HL-60/S4 (cell line): Measurements from ENCODE around the gene WNT7A.
"Not testable (repeated sequence)": the region's sequence is repeated elsewhere in the genome, so short reads cannot be mapped to it uniquely, and the experiment has no call there.

Source experiments
- in situ Hi-C: fragments of 300-500 bp; cut with MboI; formaldehyde crosslinking; loops from 2 replicates; pipeline ENCODE4 v1.14.3; 2022; ENCODE audit warnings: low sequenced_read_pairs

WNT7A gene

GRCh38 chr3:13868844-13869724 is 10.8 kb downstream of the WNT7A start:
- in situ Hi-C loops = no loop called here

- in situ Hi-C loops = no loop called here
Observed at GRCh38 chr3:13867732-13868131, 12.1 kb downstream of the WNT7A start.

- in situ Hi-C loops = no loop called here
Observed at GRCh38 chr3:13866041-13866965, 13.6 kb downstream of the WNT7A start.

DNA sequence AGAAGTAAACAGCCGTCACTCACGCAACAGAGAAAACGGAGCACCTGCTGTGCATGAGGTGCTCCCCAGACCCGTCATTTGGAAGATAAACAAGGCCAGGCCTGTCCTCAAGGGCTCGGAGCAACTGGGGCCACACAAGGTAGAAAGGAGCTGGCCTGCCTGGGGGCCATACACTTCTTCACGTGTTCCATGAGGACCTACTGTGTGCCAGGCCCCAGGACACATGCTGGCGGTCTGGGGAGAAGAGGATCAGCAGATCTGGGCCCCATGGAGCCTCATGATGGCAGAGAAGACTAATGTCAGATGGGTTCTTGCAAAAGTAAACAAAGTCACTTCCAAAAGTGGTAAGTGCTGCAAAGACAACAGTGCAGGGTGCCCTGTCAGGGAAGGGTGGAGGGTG is 14.3 kb downstream of the WNT7A start:
- in situ Hi-C loops = no loop called here

- in situ Hi-C loops = no loop called here
Observed at GRCh38 chr3:13865106-13865505, 14.8 kb downstream of the WNT7A start.

GRCh38 chr3:13863965-13864595 is 15.8 kb downstream of the WNT7A start:
- in situ Hi-C loops = no loop called here

- in situ Hi-C loops = no loop called here
Observed at GRCh38 chr3:13863382-13863952, 16.4 kb downstream of the WNT7A start.

- in situ Hi-C loops = no loop called here
Observed at GRCh38 chr3:13861461-13861860, 18.4 kb downstream of the WNT7A start.

- in situ Hi-C loops = no loop called here
Observed at GRCh38 chr3:13860001-13860400, 19.9 kb downstream of the WNT7A start.

GRCh38 chr3:13858768-13859520 is 20.9 kb downstream of the WNT7A start:
- in situ Hi-C loops = no loop called here

GRCh38 chr3:13857702-13858380 is 22.0 kb downstream of the WNT7A start:
- in situ Hi-C loops = no loop called here

DNA sequence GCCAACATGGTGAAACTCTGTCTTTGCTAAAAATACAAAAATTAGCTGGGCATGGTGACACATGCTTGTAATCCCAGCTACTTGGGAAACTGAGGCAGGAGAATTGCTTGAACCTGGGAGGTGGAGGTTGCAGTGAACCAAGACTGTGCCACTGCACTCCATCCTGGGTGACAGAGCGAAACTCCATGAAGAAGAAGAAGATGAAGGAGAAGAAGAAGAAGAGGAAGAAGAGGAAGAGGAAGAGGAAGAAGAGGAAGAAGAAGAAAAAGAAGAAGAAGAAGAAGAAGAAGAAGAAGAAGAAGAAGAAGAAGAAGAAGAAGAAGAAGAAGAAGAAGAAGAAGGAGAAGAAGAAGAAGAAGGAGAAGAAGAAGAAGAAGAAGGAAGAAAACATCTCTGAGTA is 23.2 kb downstream of the WNT7A start:
- in situ Hi-C loops = not testable (repeated sequence)

GRCh38 chr3:13856006-13856405 is 23.9 kb downstream of the WNT7A start:
- in situ Hi-C loops = no loop called here

DNA sequence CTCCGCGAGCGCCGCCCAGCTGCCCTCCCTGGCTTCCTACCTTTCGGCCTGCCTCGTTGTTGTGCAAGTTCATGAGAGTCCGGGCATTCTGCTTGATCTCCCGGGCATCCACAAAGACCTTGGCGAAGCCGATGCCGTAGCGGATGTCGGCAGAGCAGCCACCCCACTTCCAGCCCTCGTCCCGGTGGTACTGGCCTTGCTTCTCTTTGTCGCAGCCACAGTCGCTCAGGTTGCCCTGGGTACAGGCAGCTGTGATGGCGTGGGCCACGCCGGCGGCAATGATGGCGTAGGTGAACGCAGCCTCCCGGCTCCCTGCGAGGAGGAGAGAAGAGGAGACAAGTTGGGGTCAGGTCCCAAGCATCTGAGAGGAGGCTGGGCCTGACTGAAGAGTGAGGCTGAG is 25.4 kb downstream of the WNT7A start:
- in situ Hi-C loops = no loop called here

GRCh38 chr3:13853978-13854296 is 25.9 kb downstream of the WNT7A start:
- in situ Hi-C loops = no loop called here

DNA sequence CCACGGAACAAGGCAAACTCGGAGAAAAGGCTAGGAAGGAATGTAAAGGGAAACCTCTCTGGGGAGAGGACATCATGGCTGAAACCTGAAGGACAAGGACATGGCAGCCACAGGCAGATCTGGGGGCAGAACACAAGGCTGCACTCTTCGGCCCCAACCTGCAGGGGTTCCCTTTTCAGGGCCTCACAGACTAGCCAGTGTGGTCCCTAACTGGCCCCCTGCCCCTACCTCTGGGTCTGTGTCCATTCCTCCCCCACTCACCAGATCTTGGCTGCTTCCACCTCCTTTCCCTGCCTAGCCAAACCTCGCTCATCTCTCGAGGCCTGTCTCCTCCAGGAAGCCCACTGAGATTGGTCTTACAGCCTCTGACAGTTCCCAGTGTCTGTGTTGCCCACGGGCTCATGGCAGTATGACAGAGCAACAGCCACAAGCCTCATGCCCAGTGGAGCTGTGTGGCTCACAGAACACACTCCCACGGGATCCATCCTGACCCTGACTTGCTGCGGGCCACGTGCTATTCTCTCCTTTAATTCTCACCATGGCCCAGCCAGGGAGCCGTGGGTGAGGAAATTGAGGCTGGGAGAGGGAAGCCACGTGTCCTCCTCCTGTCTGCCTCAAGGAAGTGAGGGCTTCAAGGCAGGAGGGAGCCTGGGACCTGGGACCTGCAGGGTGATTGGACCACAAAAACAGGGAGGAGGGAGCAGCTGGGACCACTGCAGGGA is 26.5 kb downstream of the WNT7A start:
- in situ Hi-C loops = no loop called here

GRCh38 chr3:13852638-13853009 is 27.2 kb downstream of the WNT7A start:
- in situ Hi-C loops = no loop called here

DNA sequence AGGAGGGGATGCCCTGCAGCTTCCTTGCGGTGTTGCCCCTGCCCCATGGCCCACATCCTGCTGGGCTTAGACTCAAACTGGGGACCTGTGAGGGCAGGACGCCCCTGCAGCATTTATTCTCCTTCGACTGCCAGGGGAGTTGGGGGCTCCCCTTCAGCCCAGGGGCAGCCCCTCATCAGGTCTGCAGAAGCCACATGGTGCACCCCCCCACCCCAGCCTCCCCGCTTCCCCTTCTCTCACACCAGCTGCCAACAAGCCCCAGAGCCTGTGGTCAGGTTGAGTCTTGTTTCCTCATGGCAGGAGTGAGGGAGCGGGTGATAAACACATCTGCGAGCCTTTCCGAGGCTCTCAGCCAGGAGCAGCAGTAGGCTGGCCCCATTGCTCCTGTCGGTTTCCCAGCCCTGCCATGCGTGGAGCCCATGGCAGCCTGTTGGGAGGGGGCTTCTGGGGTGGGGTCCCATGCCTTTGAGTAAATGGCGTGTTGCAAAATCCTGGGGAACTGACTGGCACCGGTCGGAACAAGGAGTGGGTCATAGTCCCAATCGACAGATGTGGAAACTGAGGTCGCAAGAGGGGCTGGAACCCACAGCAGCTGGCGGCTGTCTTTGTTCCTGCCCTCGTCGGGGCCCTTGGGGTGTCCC is 27.8 kb downstream of the WNT7A start:
- in situ Hi-C loops = no loop called here
